SK-N-SH treated with all-trans-retinoic acid at 6 μM for 48 hours (cell line): Measurements from ENCODE around the gene C1QTNF12.
"Not testable (repeated sequence)": the region's sequence is repeated elsewhere in the genome, so short reads cannot be mapped to it uniquely, and the experiment has no call there.

Experiments used
- ATAC-seq: fragments of 200-7000 bp; cut with Tn5 transposase; 3 replicates; pipeline ENCODE4 v1.9.1; 2020; ENCODE audit warnings: mild to moderate bottlenecking, moderate library complexity
- ARNTL ChIP-seq: fragments of 450-650 bp; formaldehyde crosslinking; IDR thresholded peaks from 2 replicates; pipeline ENCODE4 v1.5.0; 2020; ENCODE audit warnings: low read depth, mild to moderate bottlenecking, moderate library complexity, borderline replicate concordance
- BACH2 ChIP-seq: fragments of 250-450 bp; sonication (Bioruptor Pico); IDR thresholded peaks from 2 replicates; pipeline ENCODE4 v1.9.0; 2021; ENCODE audit warnings: mild to moderate bottlenecking, borderline replicate concordance
- CSDC2 ChIP-seq: fragments of 250-450 bp; sonication (Bioruptor Pico); IDR thresholded peaks from 2 replicates; pipeline ENCODE4 v1.5.0; 2020; ENCODE audit warnings: mild to moderate bottlenecking, moderate library complexity
- ESRRG ChIP-seq: fragments of 250-450 bp; sonication (Bioruptor Pico); IDR thresholded peaks from 2 replicates; pipeline ENCODE4 v1.6.1; 2021; ENCODE audit warnings: mild to moderate bottlenecking
- GLIS3 ChIP-seq: fragments of 250-450 bp; sonication (Bioruptor Pico); IDR thresholded peaks from 2 replicates; pipeline ENCODE4 v1.5.0; 2020; ENCODE audit warnings: mild to moderate bottlenecking, moderate library complexity
- ISL1 ChIP-seq: fragments of 250-450 bp; sonication (Bioruptor Pico); IDR thresholded peaks from 2 replicates; pipeline ENCODE4 v2.1.2; 2022; ENCODE audit warnings: mild to moderate bottlenecking, moderate library complexity
- OSR1 ChIP-seq: fragments of 250-450 bp; sonication (Bioruptor Pico); IDR thresholded peaks from 2 replicates; pipeline ENCODE4 v1.8.0; 2022; ENCODE audit warnings: moderate library complexity, mild to moderate bottlenecking, inconsistent platforms
- PATZ1 ChIP-seq: fragments of 250-450 bp; sonication (Bioruptor Pico); IDR thresholded peaks from 2 replicates; pipeline ENCODE4 v1.8.0; 2020; ENCODE audit warnings: mild to moderate bottlenecking, moderate library complexity, borderline replicate concordance
- PPARA ChIP-seq: fragments of 250-450 bp; sonication (Bioruptor Pico); IDR thresholded peaks from 2 replicates; pipeline ENCODE4 v1.5.0; 2020; ENCODE audit warnings: mild to moderate bottlenecking, borderline replicate concordance
- RARB ChIP-seq: fragments of 250-450 bp; sonication (Bioruptor Pico); IDR thresholded peaks from 2 replicates; pipeline ENCODE4 v1.8.0; 2021; ENCODE audit warnings: mild to moderate bottlenecking, moderate library complexity
- SNAI2 ChIP-seq: fragments of 250-450 bp; sonication (Bioruptor Pico); IDR thresholded peaks from 2 replicates; pipeline ENCODE4 v1.5.0; 2020; ENCODE audit warnings: mild to moderate bottlenecking, moderate library complexity
- TCF4 ChIP-seq: fragments of 250-450 bp; sonication (Bioruptor Pico); IDR thresholded peaks from 2 replicates; pipeline ENCODE4 v1.8.0; 2021; ENCODE audit warnings: mild to moderate bottlenecking, moderate library complexity, borderline replicate concordance
- TOX ChIP-seq: fragments of 250-450 bp; sonication (Bioruptor Pico); IDR thresholded peaks from 2 replicates; pipeline ENCODE4 v1.8.0; 2021; ENCODE audit warnings: mild to moderate bottlenecking, moderate library complexity, borderline replicate concordance
- ZC3H10 ChIP-seq: fragments of 250-450 bp; sonication (Bioruptor Pico); IDR thresholded peaks from 2 replicates; pipeline ENCODE4 v1.5.1; 2021; ENCODE audit warnings: mild to moderate bottlenecking, moderate library complexity
- ZFP3 ChIP-seq: fragments of 250-450 bp; sonication (Bioruptor Pico); IDR thresholded peaks from 2 replicates; pipeline ENCODE4 v1.5.0; 2020; ENCODE audit warnings: mild to moderate bottlenecking, moderate library complexity
- ZFP30 ChIP-seq: fragments of 450-650 bp; formaldehyde crosslinking; IDR thresholded peaks from 2 replicates; pipeline ENCODE4 v1.5.0; 2022; ENCODE audit warnings: mild to moderate bottlenecking, moderate library complexity
- ZNF565 ChIP-seq: fragments of 450-650 bp; formaldehyde crosslinking; conservative IDR thresholded peaks from 2 replicates; pipeline ENCODE4 v1.5.0; 2020; ENCODE audit warnings: low read depth, mild to moderate bottlenecking, moderate library complexity
- ZNF8 ChIP-seq: fragments of 450-650 bp; formaldehyde crosslinking; IDR thresholded peaks from 2 replicates; pipeline ENCODE4 v1.5.0; 2020; ENCODE audit warnings: mild to moderate bottlenecking, moderate library complexity
- TF ChIP-seq, protein P1 (sequence below): fragments of 250-450 bp; sonication (Bioruptor Pico); IDR thresholded peaks from 2 replicates; pipeline ENCODE4 v1.5.1; 2020; ENCODE audit warnings: low read depth, mild to moderate bottlenecking, moderate library complexity
- TF ChIP-seq, protein P2 (sequence below): fragments of 250-450 bp; sonication (Bioruptor Pico); IDR thresholded peaks from 2 replicates; pipeline ENCODE4 v1.8.0; 2021; ENCODE audit warnings: low read depth, mild to moderate bottlenecking, moderate library complexity, borderline replicate concordance
- TF ChIP-seq, protein P3 (sequence below): fragments of 250-450 bp; sonication (Bioruptor Pico); IDR thresholded peaks from 2 replicates; pipeline ENCODE4 v1.5.0; 2020; ENCODE audit warnings: mild to moderate bottlenecking, moderate library complexity

The C1QTNF12 gene

GRCh38 chr1:1197188-1197500, 49.4 kb downstream of the C1QTNF12 start:
- no peak for ATAC-seq
- TF ChIP-seq BACH2 (no peak), PPARA (no peak), OSR1 (no peak), GLIS3 (CRISPR knock-in tag) (no peak), ZNF565 (CRISPR knock-in tag) (no peak), RARB (no peak), ZC3H10 (CRISPR knock-in tag) (no peak), ISL1 (CRISPR knock-in tag) (no peak), CSDC2 (CRISPR knock-in tag) (no peak), SNAI2 (CRISPR knock-in tag) (no peak), TCF4 (CRISPR knock-in tag) (no peak)
- TF ChIP-seq, protein P1, sequence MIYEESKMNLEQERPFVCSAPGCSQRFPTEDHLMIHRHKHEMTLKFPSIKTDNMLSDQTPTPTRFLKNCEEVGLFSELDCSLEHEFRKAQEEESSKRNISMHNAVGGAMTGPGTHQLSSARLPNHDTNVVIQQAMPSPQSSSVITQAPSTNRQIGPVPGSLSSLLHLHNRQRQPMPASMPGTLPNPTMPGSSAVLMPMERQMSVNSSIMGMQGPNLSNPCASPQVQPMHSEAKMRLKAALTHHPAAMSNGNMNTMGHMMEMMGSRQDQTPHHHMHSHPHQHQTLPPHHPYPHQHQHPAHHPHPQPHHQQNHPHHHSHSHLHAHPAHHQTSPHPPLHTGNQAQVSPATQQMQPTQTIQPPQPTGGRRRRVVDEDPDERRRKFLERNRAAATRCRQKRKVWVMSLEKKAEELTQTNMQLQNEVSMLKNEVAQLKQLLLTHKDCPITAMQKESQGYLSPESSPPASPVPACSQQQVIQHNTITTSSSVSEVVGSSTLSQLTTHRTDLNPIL (CRISPR knock-in tag), result no peak
- TF ChIP-seq, protein P2, sequence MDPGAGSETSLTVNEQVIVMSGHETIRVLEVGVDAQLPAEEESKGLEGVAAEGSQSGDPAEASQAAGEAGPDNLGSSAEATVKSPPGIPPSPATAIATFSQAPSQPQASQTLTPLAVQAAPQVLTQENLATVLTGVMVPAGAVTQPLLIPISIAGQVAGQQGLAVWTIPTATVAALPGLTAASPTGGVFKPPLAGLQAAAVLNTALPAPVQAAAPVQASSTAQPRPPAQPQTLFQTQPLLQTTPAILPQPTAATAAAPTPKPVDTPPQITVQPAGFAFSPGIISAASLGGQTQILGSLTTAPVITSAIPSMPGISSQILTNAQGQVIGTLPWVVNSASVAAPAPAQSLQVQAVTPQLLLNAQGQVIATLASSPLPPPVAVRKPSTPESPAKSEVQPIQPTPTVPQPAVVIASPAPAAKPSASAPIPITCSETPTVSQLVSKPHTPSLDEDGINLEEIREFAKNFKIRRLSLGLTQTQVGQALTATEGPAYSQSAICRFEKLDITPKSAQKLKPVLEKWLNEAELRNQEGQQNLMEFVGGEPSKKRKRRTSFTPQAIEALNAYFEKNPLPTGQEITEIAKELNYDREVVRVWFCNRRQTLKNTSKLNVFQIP, result no peak

- ATAC-seq, result no peak
- no peak for TF ChIP-seq CSDC2 (CRISPR knock-in tag)
- no peak for TF ChIP-seq PATZ1 (CRISPR knock-in tag)
- no peak for TF ChIP-seq ZFP3
- TF ChIP-seq, protein P1 (CRISPR knock-in tag), result no peak
- TF ChIP-seq GLIS3 (CRISPR knock-in tag), result no peak
- TF ChIP-seq, protein P2, result no peak
- TF ChIP-seq ARNTL (CRISPR knock-in tag), result no peak
- TF ChIP-seq ESRRG, result no peak
- TF ChIP-seq PPARA, result no peak
- TF ChIP-seq OSR1, result no peak
- TF ChIP-seq TCF4 (CRISPR knock-in tag), result no peak
- TF ChIP-seq ZNF8 (CRISPR knock-in tag), result no peak
These were observed 49.9 kb downstream of the C1QTNF12 start for GRCh38 chr1:1196431-1197187.

DNA sequence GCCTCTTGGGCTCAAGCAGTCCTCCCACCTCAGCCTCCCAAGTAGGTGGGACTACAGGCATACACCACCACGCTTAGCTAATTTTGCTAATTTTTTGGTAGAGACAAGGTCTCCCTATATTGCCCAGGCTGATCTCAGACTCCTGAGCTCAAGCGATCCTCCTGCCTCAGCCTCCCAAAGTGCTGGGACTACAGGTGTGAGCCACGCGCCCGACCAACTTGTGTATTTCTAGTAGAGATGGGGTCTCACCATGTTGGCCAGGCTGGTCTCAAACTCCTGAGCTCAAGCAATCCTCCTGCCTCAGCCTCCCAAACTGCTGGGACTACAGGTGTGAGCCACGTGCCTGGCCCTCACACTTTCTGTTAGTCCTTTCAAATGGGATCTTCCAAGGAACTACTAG, 50.8 kb downstream of the C1QTNF12 start:
- ATAC-seq, result not testable (repeated sequence)

DNA sequence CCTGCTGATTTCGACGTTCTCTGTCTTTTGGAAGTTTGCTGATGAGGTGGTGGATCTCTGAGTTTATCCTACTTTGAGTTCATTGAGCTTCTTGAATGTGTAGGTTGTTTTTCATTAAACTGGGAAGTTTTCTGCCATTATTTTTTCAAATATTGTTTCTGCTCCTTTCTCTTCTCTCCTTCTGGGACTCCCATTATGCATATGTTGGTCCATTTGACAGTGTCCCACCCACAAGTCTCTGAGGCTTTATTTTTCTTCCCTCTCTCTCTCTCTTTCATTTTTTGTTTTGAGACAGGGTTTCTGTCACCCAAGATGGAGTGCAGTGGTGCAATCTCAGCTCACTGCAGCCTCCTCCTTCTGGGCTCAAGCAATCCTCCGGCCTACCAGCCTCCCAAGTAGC, 51.8 kb downstream of the C1QTNF12 start:
- no peak for ATAC-seq
- TF ChIP-seq ISL1 (CRISPR knock-in tag), result no peak
- no peak for TF ChIP-seq PPARA
- TF ChIP-seq, protein P3, sequence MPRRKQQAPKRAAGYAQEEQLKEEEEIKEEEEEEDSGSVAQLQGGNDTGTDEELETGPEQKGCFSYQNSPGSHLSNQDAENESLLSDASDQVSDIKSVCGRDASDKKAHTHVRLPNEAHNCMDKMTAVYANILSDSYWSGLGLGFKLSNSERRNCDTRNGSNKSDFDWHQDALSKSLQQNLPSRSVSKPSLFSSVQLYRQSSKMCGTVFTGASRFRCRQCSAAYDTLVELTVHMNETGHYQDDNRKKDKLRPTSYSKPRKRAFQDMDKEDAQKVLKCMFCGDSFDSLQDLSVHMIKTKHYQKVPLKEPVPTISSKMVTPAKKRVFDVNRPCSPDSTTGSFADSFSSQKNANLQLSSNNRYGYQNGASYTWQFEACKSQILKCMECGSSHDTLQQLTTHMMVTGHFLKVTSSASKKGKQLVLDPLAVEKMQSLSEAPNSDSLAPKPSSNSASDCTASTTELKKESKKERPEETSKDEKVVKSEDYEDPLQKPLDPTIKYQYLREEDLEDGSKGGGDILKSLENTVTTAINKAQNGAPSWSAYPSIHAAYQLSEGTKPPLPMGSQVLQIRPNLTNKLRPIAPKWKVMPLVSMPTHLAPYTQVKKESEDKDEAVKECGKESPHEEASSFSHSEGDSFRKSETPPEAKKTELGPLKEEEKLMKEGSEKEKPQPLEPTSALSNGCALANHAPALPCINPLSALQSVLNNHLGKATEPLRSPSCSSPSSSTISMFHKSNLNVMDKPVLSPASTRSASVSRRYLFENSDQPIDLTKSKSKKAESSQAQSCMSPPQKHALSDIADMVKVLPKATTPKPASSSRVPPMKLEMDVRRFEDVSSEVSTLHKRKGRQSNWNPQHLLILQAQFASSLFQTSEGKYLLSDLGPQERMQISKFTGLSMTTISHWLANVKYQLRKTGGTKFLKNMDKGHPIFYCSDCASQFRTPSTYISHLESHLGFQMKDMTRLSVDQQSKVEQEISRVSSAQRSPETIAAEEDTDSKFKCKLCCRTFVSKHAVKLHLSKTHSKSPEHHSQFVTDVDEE (CRISPR knock-in tag), result no peak
- TF ChIP-seq ESRRG, result no peak
- no peak for TF ChIP-seq ZFP30 (CRISPR knock-in tag)
- no peak for TF ChIP-seq SNAI2 (CRISPR knock-in tag)
- no peak for TF ChIP-seq GLIS3 (CRISPR knock-in tag)
- no peak for TF ChIP-seq PATZ1 (CRISPR knock-in tag)
- TF ChIP-seq TCF4 (CRISPR knock-in tag), result no peak
- no peak for TF ChIP-seq BACH2
- TF ChIP-seq TOX (CRISPR knock-in tag), result no peak
- TF ChIP-seq, protein P2, result no peak
- no peak for TF ChIP-seq ZNF565 (CRISPR knock-in tag)
